H1 (cell line): ENCODE data around the gene OTUB1. TPM values are rescaled to one million over a fixed set of nuclear protein-coding genes. Genes with fewer than 3 reads are reported as not detected.

Experiments used
- CTCF ChIA-PET: fragments of 300-600 bp; sonication (Branson Sonifier 250); formaldehyde crosslinking; loops from one replicate; lab custom pipeline; 2021; ENCODE audit not compliant: partially characterized antibody; lab: Charles Lee
- POLR2A ChIA-PET: fragments of 300-600 bp; sonication (Branson Sonifier 250); formaldehyde crosslinking; loops from one replicate; lab custom pipeline; 2021; ENCODE audit warnings: inconsistent platforms; ENCODE audit not compliant: partially characterized antibody; lab: Charles Lee
- DNase-seq, 2 experiments: peaks; one replicate each; pipeline versions ENCODE4 v3.0.0 to v3.0.0-alpha.2; 2010 to 2022; ENCODE audit warnings: low spot score in 2 of 2, low read depth in 1 of 2, mixed read lengths in 1 of 2
- FAIRE-seq: peaks from 2 replicates; lab custom pipeline; 2011; peaks lifted over from hg19 to GRCh38; lab: Jason Lieb, UNC
- H2AFZ ChIP-seq: 2 replicates; pipeline ENCODE4 v1.8.1; 2012; ENCODE audit warnings: low read length, inconsistent platforms
- H2AK5ac ChIP-seq: 2 replicates; pipeline ENCODE4 v1.6.1; 2013; ENCODE audit warnings: low read depth, low read length
- H2BK120ac ChIP-seq: replicated peaks from 2 replicates; pipeline ENCODE3; 2013; ENCODE audit warnings: low read depth, low read length, inconsistent platforms
- H2BK12ac ChIP-seq: 2 replicates; pipeline ENCODE4 v1.6.1; 2013; ENCODE audit warnings: low read depth, low read length
- H2BK15ac ChIP-seq: 2 replicates; pipeline ENCODE4 v1.6.1; 2013; ENCODE audit warnings: low read length
- H2BK20ac ChIP-seq: 2 replicates; pipeline ENCODE4 v1.6.1; 2013; ENCODE audit warnings: low read length
- H2BK5ac ChIP-seq: 2 replicates; pipeline ENCODE4 v1.6.1; 2013; ENCODE audit warnings: low read depth, low read length
- H3K14ac ChIP-seq: 2 replicates; pipeline ENCODE4 v1.6.1; 2013; ENCODE audit warnings: inconsistent platforms; ENCODE audit not compliant: insufficient read length
- H3K18ac ChIP-seq: 2 replicates; pipeline ENCODE4 v1.6.1; 2013; ENCODE audit warnings: low read length; ENCODE audit errors: extremely low read depth
- H3K23ac ChIP-seq: 2 replicates; pipeline ENCODE4 v1.6.1; 2013; ENCODE audit warnings: inconsistent platforms; ENCODE audit not compliant: insufficient read length
- H3K23me2 ChIP-seq: 2 replicates; pipeline ENCODE4 v1.6.1; 2013; ENCODE audit warnings: low read depth, low read length
- H3K27ac ChIP-seq: 2 replicates; pipeline ENCODE4 v1.6.1; 2011; ENCODE audit warnings: low read depth, low read length, inconsistent platforms
- H3K27me3 ChIP-seq, 4 experiments: replicated peaks in 1 of 4; 1 replicate in 1 of 4; 2 replicates in 3 of 4; pipeline versions ENCODE4 v1.6.1 to v1.8.1; 2011 to 2013; ENCODE audit warnings: low read length in 3 of 4, mild to moderate bottlenecking in 3 of 4, inconsistent platforms in 2 of 4, mixed read lengths in 2 of 4, moderate library complexity in 1 of 4; ENCODE audit not compliant: control insufficient read depth in 3 of 4, insufficient read depth in 3 of 4; ENCODE audit errors: extremely low read depth in 1 of 4
- H3K36me3 ChIP-seq, 4 experiments: 2 replicates each; pipeline versions ENCODE4 v1.6.1 to v1.8.1; 2011 to 2013; ENCODE audit warnings: mild to moderate bottlenecking in 4 of 4, low read length in 3 of 4, moderate library complexity in 2 of 4, control low read depth in 1 of 4, inconsistent platforms in 1 of 4; ENCODE audit not compliant: insufficient read depth in 4 of 4, control insufficient read depth in 2 of 4
- H3K4ac ChIP-seq: replicated peaks from 2 replicates; pipeline ENCODE3; 2013; ENCODE audit warnings: low read length, low read depth, mixed read lengths, inconsistent platforms; ENCODE audit not compliant: insufficient read length
- H3K4me1 ChIP-seq, 4 experiments: replicated peaks in 1 of 4; 1 replicate in 1 of 4; 2 replicates in 3 of 4; pipeline versions ENCODE4 v1.6.1 to v1.8.1; 2011 to 2013; ENCODE audit warnings: low read length in 3 of 4, inconsistent platforms in 2 of 4, mixed read lengths in 1 of 4; ENCODE audit not compliant: insufficient read depth in 4 of 4, control insufficient read depth in 3 of 4
- H3K4me2 ChIP-seq, 2 experiments: 2 replicates each; pipeline versions ENCODE4 v1.6.1 to v1.8.1; 2011 to 2013; ENCODE audit warnings: low read depth in 2 of 2, low read length in 2 of 2, control low read depth in 1 of 2, inconsistent platforms in 1 of 2, mild to moderate bottlenecking in 1 of 2; ENCODE audit not compliant: insufficient read depth in 1 of 2
- H3K4me3 ChIP-seq, 4 experiments: fragments of 200-600, 300-600 bp in 1 of 4; sonication (generic), shearing (Covaris generic), sonication (Bioruptor Twin) in 1 of 4; 2 replicates each; pipeline versions ENCODE4 v1.5.1 to v1.8.1; 2011 to 2016; ENCODE audit warnings: low read length in 4 of 4, low read depth in 3 of 4, control low read depth in 2 of 4, inconsistent platforms in 2 of 4, mild to moderate bottlenecking in 2 of 4, mixed read lengths in 1 of 4, moderate library complexity in 1 of 4; ENCODE audit not compliant: insufficient read depth in 2 of 4; ENCODE audit errors: extremely low read depth in 1 of 4
- H3K56ac ChIP-seq: replicated peaks from 2 replicates; pipeline ENCODE3; 2013; ENCODE audit warnings: low read depth, mild to moderate bottlenecking, mixed read lengths, low read length, inconsistent platforms; ENCODE audit not compliant: insufficient read length
- H3K79me1 ChIP-seq: 2 replicates; pipeline ENCODE4 v1.6.1; 2013; ENCODE audit warnings: low read depth, low read length, control low read depth
- H3K79me2 ChIP-seq, 2 experiments: 2 replicates each; pipeline versions ENCODE4 v1.6.1 to v1.8.1; 2012 to 2013; ENCODE audit warnings: low read length in 2 of 2, mild to moderate bottlenecking in 2 of 2, inconsistent platforms in 1 of 2; ENCODE audit not compliant: insufficient read depth in 2 of 2, control insufficient read depth in 1 of 2
- H3K9ac ChIP-seq, 4 experiments: replicated peaks in 1 of 4; 1 replicate in 1 of 4; 2 replicates in 3 of 4; pipeline versions ENCODE4 v1.6.1 to v1.8.1; 2011 to 2013; ENCODE audit warnings: low read depth in 3 of 4, low read length in 3 of 4, control low read depth in 2 of 4, mild to moderate bottlenecking in 2 of 4, moderate library complexity in 2 of 4, inconsistent platforms in 1 of 4; ENCODE audit errors: extremely low read depth in 1 of 4
- H3K9me3 ChIP-seq, 2 experiments: 2 replicates each; pipeline versions ENCODE4 v1.6.1 to v1.8.1; 2012 to 2013; ENCODE audit warnings: mild to moderate bottlenecking in 2 of 2, moderate library complexity in 2 of 2, control low read depth in 1 of 2, inconsistent platforms in 1 of 2, low read depth in 1 of 2, low read length in 1 of 2, mixed read lengths in 1 of 2; ENCODE audit not compliant: insufficient read depth in 2 of 2
- H4K20me1 ChIP-seq, 2 experiments: replicated peaks in 1 of 2; 2 replicates each; pipeline versions ENCODE3 to v1.8.1; 2011 to 2013; ENCODE audit warnings: inconsistent platforms in 2 of 2, low read length in 2 of 2, mild to moderate bottlenecking in 1 of 2; ENCODE audit not compliant: insufficient read depth in 2 of 2, control insufficient read depth in 1 of 2
- H4K5ac ChIP-seq: 2 replicates; pipeline ENCODE4 v1.6.1; 2013; ENCODE audit warnings: low read length, low read depth, mixed read lengths, inconsistent platforms; ENCODE audit not compliant: insufficient read length
- H4K8ac ChIP-seq: 2 replicates; pipeline ENCODE4 v1.8.0; 2013; ENCODE audit warnings: mild to moderate bottlenecking, moderate library complexity, low read length, inconsistent platforms; ENCODE audit not compliant: insufficient read depth; ENCODE audit errors: extremely low read depth
- H4K91ac ChIP-seq: replicated peaks from 2 replicates; pipeline ENCODE3; 2013; ENCODE audit warnings: low read length, mixed read lengths, inconsistent platforms; ENCODE audit not compliant: insufficient read length
- CBX8 ChIP-seq: fragments of 300-800, 300-1000 bp; sonication (generic); IDR thresholded peaks from 2 replicates; pipeline ENCODE4 v1.7.1; 2016; ENCODE audit warnings: low read depth, low read length, borderline replicate concordance
- EP300 ChIP-seq, 2 experiments: IDR thresholded peaks; 1 replicate in 1 of 2; 2 replicates in 1 of 2; pipeline ENCODE4 v1.6.1; 2011 to 2012; ENCODE audit warnings: low read depth in 2 of 2, low read length in 2 of 2, mild to moderate bottlenecking in 2 of 2, borderline replicate concordance in 1 of 2, inconsistent platforms in 1 of 2, moderate library complexity in 1 of 2
- JUN ChIP-seq: IDR thresholded peaks from 2 replicates; pipeline ENCODE4 v1.6.1; 2011; ENCODE audit warnings: low read depth, mild to moderate bottlenecking, improper control_type of control experiment, low read length
- PHF8 ChIP-seq: fragments of 200-600 bp; sonication (generic); conservative IDR thresholded peaks from 2 replicates; pipeline ENCODE4 v1.7.1; 2012; ENCODE audit warnings: low read depth, mild to moderate bottlenecking, inconsistent platforms, low read length, moderate library complexity
- POLR2AphosphoS5 ChIP-seq: IDR thresholded peaks from 2 replicates; pipeline ENCODE4 v1.6.1; 2011; ENCODE audit warnings: low read depth, low read length
- POU5F1 ChIP-seq: IDR thresholded peaks from 2 replicates; pipeline ENCODE4 v1.6.1; 2011; ENCODE audit warnings: low read depth, mild to moderate bottlenecking, low read length, moderate library complexity
- RNF2 ChIP-seq: fragments of 200-900, 300-1000 bp; sonication (generic); IDR thresholded peaks from 2 replicates; pipeline ENCODE4 v1.7.1; 2016; ENCODE audit warnings: borderline replicate concordance, low read depth, mild to moderate bottlenecking, antibody characterized with exemption, low read length; ENCODE audit not compliant: poor library complexity, severe bottlenecking; ENCODE audit errors: missing control alignments
- RXRA ChIP-seq: IDR thresholded peaks from 2 replicates; pipeline ENCODE4 v1.6.1; 2011; ENCODE audit warnings: low read depth, mild to moderate bottlenecking, low read length, moderate library complexity; ENCODE audit not compliant: insufficient read depth
- TAF7 ChIP-seq: optimal IDR thresholded peaks from 2 replicates; pipeline ENCODE3; 2011; ENCODE audit warnings: low read depth, mild to moderate bottlenecking, inconsistent platforms, low read length, moderate library complexity, borderline replicate concordance
- WGBS, 2 experiments: shearing (Covaris generic) in 1 of 2; methylation state at CpG; one replicate each; pipeline versions ENCODE4 v1.1.6 to v1.1.7; 2013 to 2015; ENCODE audit warnings: low lambda C conversion rate in 2 of 2, mixed read lengths in 2 of 2, inconsistent platforms in 1 of 2, low coverage in 1 of 2, missing lambda C conversion rate in 1 of 2; ENCODE audit not compliant: insufficient replicate concordance in 2 of 2, insufficient coverage in 1 of 2, insufficient read length in 1 of 2; ENCODE audit errors: extremely low coverage in 1 of 2, missing lambda C conversion rate in 1 of 2; 5-methylcytosine and 5-hydroxymethylcytosine counted together
- polyA plus RNA-seq, 7 experiments: library from polyadenylated mRNA; depleted of rRNA in 3 of 7; stranded (reverse) in 5 of 7; unstranded in 2 of 7; fragments of >200 nt in 5 of 7; fragments of 200-250 nt in 2 of 7; gene quantifications; 1 replicate in 5 of 7; 2 replicates in 1 of 7; 4 replicates in 1 of 7; pipeline versions ENCODE4 v1.2.1 to v1.2.3, GENCODE V29; 2011 to 2013; ENCODE audit warnings: missing spikeins in 2 of 7, mixed read lengths in 2 of 7
- total RNA-seq: library from RNA; stranded (reverse); fragmentation: NEBNext Ultra II Directional; extraction: Animal tissue kit (Norgen Biotek cat#: 25700); gene quantifications from 2 replicates; pipeline ENCODE4 v1.2.1, GENCODE V29; 2021
- TF ChIP-seq, protein P1 (sequence below): IDR thresholded peaks from 2 replicates; pipeline ENCODE4 v1.6.1; 2012; ENCODE audit warnings: low read length, inconsistent platforms

OTUB1 gene
- total and polyA plus RNA-seq, 2 of the 8 experiments (the other 6 are each of a cell fraction or from before 2014, with no cell fraction given), result 110 to 274 TPM

DNA sequence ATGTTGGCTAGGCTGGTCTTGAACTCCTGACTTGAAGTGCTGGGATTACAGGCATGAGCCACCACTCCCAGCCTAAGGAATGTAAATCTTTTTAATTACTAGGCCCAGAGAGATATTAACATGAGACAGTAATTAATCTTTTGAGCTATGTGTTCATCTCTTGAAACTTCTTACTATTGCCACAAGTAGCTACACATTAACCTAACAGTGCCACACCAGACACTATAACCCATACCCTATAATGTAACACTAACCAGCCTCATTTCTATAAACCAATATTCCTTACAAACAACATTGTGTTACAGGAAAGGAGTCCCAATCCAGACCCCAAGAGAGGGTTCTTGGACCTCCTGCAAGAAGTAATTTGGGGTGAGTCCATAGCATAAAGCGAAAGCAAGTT, 19.8 kb upstream of the OTUB1 start:
- no peak overlapping the region for H3K4me2 ChIP-seq
- H4K20me1 ChIP-seq, result no peaks in the 10 kb centered on the region
- peaks cover 0 to 17% (median 2%) of the 10 kb centered on the region in 4 experiments; a peak in 4 of 7 replicates for H3K27me3 ChIP-seq
- H3K36me3 ChIP-seq, result no peaks in the 10 kb centered on the region
- no peak overlapping the region for H3K18ac ChIP-seq
- no peak overlapping the region for H2BK120ac ChIP-seq
- H4K5ac ChIP-seq, result no peak overlapping the region
- no peaks in the 10 kb centered on the region for H3K9me3 ChIP-seq
- H2BK5ac ChIP-seq, result no peak overlapping the region
- H3K4me3 ChIP-seq, result no peak overlapping the region
- H3K23ac ChIP-seq, result no peak overlapping the region
- H3K23me2 ChIP-seq, result no peaks in the 10 kb centered on the region
- ChIA-PET CTCF (interaction anchor here (0.6 to 2.0 kb wide), 11 partner anchors 10 to 129 kb away, joined by 3 to 7 read pairs (median 5); no protein-coding TSS in a partner anchor), POLR2A (interaction anchor here (1.0 to 2.0 kb wide), 7 partner anchors 9 to 219 kb away, joined by 3 to 9 read pairs (median 3); partner anchors contain the start of genes OTUB1 and STIP1)
- H4K91ac ChIP-seq, result no peak overlapping the region
- no peak overlapping the region for H2AFZ ChIP-seq
- FAIRE-seq (no peak), DNase-seq (no peak)
- H2BK12ac ChIP-seq, result no peak overlapping the region
- H3K27ac ChIP-seq, result no peak overlapping the region
- no peak overlapping the region for H2AK5ac ChIP-seq
- no peak overlapping the region for H2BK20ac ChIP-seq
- no peak for TF ChIP-seq EP300 (IDR thresholded peaks at IDR 0.05; ENCODE audit: borderline replicate concordance in 1 of 2, low read depth in 2 of 2, low read length in 2 of 2)
- TF ChIP-seq POLR2AphosphoS5, result no peak
- no peak for TF ChIP-seq CBX8
- TF ChIP-seq, protein P1, sequence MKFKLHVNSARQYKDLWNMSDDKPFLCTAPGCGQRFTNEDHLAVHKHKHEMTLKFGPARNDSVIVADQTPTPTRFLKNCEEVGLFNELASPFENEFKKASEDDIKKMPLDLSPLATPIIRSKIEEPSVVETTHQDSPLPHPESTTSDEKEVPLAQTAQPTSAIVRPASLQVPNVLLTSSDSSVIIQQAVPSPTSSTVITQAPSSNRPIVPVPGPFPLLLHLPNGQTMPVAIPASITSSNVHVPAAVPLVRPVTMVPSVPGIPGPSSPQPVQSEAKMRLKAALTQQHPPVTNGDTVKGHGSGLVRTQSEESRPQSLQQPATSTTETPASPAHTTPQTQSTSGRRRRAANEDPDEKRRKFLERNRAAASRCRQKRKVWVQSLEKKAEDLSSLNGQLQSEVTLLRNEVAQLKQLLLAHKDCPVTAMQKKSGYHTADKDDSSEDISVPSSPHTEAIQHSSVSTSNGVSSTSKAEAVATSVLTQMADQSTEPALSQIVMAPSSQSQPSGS, result no peak
- TF ChIP-seq PHF8, result no peak
- no peak for TF ChIP-seq RNF2
- no peak for TF ChIP-seq JUN
- no peak for TF ChIP-seq TAF7
- no peak for TF ChIP-seq RXRA
- no peak for TF ChIP-seq POU5F1
- no peak overlapping the region for H4K8ac ChIP-seq
- 92% methylated on average over 1 of the region's 1 CpG; no CpG with 5 or more reads in 1 of the 2 experiments for WGBS, 2 experiments
- H3K14ac ChIP-seq, result no peak overlapping the region
- H3K56ac ChIP-seq, result no peak overlapping the region
- H3K79me2 ChIP-seq, result no peaks in the 10 kb centered on the region
- no peaks in the 10 kb centered on the region; a peak in 1 of 7 replicates for H3K4me1 ChIP-seq
- H3K9ac ChIP-seq, result no peak overlapping the region
- no peak overlapping the region for H3K4ac ChIP-seq
- H3K79me1 ChIP-seq, result no peaks in the 10 kb centered on the region
- H2BK15ac ChIP-seq, result no peak overlapping the region
